Nucleus accumbens (tissue), 56 donors: ENCODE measurements around the gene RPTOR.
"Not testable (repeated sequence)": the region's sequence is repeated elsewhere in the genome, so short reads cannot be mapped to it uniquely, and the experiment has no call there.

Experiments used
- DNase-seq, 56 donors: peaks; one replicate each; lab custom pipeline; 2025; lab: John Stamatoyannopoulos, UW

RPTOR gene

DNA sequence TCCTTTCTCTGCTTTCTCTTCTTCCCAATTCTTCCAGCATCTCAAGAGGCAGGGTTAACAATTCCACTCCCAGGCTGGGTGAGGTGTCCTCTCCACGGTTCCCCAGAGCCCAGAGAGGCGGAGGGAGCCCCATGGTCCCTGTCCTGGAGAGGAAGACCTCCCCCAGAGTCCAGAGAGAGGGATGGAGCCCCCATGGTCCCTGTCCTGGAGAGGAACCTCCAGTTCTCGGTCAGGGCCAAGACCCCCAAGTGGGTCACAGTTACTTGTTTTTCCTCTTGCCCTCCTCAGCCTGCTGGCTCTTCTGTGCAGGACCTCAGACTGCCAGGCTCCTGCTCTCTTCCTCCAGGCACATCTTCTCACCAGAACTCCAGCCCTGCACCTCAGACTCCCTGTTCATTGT lies 135.2 kb downstream of the RPTOR start:
- DNase-seq, result no peak

DNA sequence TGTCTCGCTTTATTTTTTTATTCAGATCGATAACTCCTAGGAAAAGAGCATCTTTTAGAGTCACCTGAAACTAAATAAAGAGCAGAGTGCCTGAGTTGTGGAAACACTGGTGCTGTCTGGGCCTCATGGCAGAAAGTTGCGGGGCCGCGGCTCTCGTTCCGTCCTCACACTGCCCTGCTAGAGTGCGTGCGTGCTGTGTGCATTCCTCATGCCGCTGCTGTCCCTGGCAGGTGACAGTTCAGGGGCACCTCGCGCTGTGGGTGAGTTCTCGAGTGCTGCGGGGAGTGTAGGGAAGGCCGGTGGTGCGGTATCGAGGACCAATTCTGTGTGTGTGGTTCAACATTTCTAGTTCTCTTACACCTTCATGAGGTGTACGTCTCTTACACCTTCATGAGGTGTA lies 136.6 kb downstream of the RPTOR start:
- DNase-seq, result no peak

DNA sequence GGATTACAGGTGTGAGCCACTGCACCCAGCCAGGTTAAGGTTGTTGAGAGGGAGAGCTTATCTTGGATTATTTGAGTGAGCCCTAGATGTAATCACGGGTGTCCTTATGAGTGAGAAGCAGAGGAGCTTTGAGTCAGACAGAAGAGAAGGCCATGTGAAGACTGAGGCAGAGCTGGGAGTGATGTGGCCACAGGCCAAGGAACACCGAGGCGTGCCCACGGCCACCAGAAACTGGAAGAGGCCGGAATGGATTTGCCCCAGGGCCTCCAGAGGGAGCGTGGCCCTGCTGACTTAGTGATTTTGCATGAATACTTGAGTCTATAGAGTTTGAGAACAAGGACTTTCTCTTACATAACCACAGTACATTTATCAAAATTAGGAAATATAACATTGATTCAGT lies 137.7 kb downstream of the RPTOR start:
- no peak for DNase-seq

- peak in 15 of 56 donors; percentile 11 to 62 (median 39) for DNase-seq
These were observed 139.0 kb downstream of the RPTOR start for GRCh38 chr17:80683625-80684104.

DNA sequence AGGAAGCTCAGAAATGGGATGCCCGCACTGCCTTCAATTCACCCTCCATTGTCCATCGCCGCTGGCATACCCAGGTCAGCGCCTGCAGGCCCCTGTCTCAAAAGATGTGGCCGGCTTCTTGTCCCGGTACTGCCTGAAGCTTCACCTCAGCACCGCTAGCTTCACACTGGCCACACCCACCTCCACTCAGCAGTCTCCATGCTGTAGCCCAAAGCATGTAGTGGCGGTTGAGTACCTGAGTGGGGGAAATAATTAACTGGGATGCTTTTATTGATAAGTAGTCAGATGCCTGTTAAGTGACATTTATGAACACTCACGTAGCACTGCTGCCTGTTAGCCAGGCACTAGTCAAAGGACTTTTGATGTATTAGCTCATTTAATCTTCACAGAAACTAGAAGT lies 143.2 kb downstream of the RPTOR start:
- DNase-seq, result no peak

DNA sequence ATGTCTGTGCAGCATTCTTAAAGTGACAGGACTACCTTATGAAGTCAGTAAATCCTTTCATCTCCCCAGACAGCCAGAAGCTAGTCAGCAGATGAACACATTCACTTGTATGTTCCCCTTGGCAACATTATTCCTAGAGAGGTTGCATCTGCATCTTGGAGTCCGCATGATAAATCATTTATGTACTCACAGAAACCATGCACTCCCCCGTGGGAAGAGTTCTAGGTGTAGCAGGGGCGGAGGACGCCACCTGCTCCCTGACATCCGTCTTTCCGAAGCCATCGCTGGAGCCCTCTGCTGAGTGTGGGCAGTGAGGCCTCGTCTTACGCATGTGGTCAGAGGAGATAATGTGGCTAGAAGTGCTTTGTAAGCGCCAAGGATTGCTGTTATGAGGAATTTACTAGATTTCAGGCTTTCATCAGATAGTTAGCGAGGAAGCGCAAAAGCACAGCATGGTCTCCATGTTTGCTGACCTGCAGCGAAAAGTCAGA lies 144.5 kb downstream of the RPTOR start:
- DNase-seq, result no peak

- no peak for DNase-seq
These were observed 147.1 kb downstream of the RPTOR start for GRCh38 chr17:80691784-80692183.

GRCh38 chr17:80692931-80693467 lies 148.4 kb downstream of the RPTOR start:
- no peak for DNase-seq

GRCh38 chr17:80693511-80693910 lies 148.9 kb downstream of the RPTOR start:
- DNase-seq, result no peak

GRCh38 chr17:80694085-80694991 lies 149.7 kb downstream of the RPTOR start:
- no peak for DNase-seq

- DNase-seq, result peak in 2 of 56 donors; percentile 14 to 60
These were observed 150.6 kb downstream of the RPTOR start for GRCh38 chr17:80694992-80695912.

DNA sequence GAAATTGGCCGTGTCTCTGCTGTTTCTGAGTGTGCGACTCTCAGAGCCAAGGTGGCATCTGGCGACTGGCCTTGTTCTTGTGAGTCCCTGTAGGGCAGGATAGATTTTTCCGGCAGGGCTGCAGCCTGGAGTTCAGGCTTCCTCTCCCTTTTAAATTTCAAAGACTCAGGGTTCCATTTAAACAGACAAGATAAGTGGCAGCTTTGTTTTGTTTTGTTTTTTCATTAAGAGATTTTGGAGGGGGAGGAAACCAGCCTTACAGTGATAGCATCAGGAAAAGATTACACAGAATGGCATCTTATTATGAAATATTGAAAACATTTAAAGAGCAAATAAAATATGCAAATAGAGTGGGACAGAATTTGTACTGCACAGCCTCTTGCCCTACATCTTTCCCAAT lies 151.3 kb downstream of the RPTOR start:
- no peak for DNase-seq

DNA sequence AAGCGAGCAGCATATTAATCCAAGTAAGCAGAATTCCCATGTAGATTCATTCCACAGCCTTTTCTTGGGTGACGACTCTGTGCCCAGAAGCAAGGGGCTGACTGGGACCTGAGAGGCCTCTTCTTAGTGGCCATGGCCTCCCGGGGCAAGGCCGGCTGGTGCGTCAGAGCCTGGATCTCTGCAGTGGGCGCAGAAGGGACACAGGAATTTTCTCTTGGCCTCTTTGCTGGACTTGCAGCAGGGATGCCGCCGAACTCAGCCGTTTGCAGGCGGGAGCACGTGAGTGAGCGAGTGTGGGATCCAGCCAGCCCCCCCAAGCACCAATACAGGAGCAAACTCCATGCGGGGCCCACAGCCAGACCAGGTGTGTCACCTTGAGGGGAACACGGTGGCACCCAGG lies 151.8 kb downstream of the RPTOR start:
- DNase-seq, result no peak

GRCh38 chr17:80696964-80697363 lies 152.3 kb downstream of the RPTOR start:
- DNase-seq, result no peak

DNA sequence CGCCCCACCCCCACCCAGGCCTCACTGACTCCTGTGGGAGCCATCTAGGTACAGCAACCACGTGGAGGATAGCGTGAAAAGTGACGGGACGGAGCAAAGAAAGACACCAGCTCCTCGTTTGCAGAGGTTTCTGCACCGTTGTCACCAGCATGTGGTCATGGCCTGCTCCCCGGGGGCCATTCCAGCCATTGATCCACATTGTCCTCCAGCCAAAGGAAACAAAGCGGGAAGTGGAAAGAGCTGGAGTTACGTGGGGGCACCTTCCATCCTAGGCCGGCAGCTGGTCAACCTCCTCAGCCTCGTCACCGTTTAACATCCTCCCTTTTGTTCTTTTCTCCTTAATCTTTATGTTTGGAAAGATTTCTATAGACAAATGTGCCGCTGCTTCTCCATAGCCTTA lies 153.7 kb downstream of the RPTOR start:
- no peak for DNase-seq

GRCh38 chr17:80699205-80699604 lies 154.6 kb downstream of the RPTOR start:
- DNase-seq, result not testable (repeated sequence)

- no peak for DNase-seq
These were observed 157.1 kb downstream of the RPTOR start for GRCh38 chr17:80701730-80702129.

DNA sequence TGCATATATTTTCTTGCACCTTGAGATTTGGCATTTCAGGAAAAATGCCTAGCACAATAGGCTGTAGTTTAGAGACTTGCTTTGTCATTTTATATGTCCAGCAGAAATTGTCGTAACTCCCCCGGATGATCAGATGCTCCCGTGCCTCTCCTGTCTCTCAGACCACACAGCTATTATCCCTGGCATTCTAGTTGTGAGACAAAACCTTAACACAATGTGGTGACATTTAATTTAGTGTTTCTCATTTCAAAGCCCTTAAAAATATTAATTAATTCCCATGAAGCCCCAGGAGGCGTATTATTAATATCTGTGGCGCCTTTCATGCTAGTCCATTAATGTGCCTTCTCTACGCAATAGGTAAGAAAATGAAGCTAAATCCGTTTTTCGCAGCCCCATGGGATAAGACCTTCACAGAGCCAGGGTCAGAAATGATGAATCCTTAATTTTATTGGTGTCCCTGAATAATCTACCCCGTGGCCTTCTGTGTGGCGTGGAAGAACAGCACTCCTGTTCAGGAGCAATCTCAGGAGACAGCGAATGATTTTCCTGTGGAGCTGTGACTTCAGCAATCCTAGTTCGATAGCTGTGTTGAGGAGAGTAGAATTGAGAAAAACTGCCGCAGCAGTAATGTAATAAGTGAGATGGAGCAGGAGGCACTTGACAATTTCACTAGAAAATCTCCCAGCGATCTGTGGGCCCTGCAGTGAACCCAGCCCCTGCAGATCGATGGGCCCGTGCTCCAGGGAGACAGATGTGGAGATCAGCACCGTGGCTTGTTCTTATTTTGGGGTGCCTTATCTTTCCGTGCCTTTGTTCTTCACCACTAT lies 157.9 kb downstream of the RPTOR start:
- no peak for DNase-seq

- DNase-seq, result no peak
These were observed 158.5 kb downstream of the RPTOR start for GRCh38 chr17:80703142-80703478.

- no peak for DNase-seq
These were observed 159.8 kb downstream of the RPTOR start for GRCh38 chr17:80704381-80704819.
